Mucosa of rectum (tissue), 2 donors: Measurements from ENCODE around the gene MSI2.

ENCODE experiments used
- H3K27ac ChIP-seq, 2 donors: one replicate each; pipeline ENCODE4 v1.7.0; 2013; ENCODE audit warnings: inconsistent platforms in 2 of 2, low read depth in 2 of 2, low read length in 2 of 2
- H3K27me3 ChIP-seq, 2 donors: one replicate each; pipeline ENCODE4 v1.7.0; 2013; ENCODE audit warnings: low read length in 2 of 2; ENCODE audit not compliant: control insufficient read depth in 2 of 2, insufficient read depth in 2 of 2
- H3K36me3 ChIP-seq, 2 donors: one replicate each; pipeline ENCODE4 v1.7.0; 2013; ENCODE audit warnings: low read length in 2 of 2; ENCODE audit not compliant: control insufficient read depth in 2 of 2, insufficient read depth in 2 of 2
- H3K4me1 ChIP-seq, 2 donors: one replicate each; pipeline ENCODE4 v1.7.0; 2013; ENCODE audit warnings: low read length in 2 of 2, mild to moderate bottlenecking in 1 of 2; ENCODE audit not compliant: control insufficient read depth in 2 of 2, insufficient read depth in 2 of 2
- H3K4me3 ChIP-seq, 2 donors: one replicate each; pipeline ENCODE4 v1.7.0; 2013; ENCODE audit warnings: low read length in 2 of 2
- H3K9ac ChIP-seq, 2 donors: one replicate each; pipeline ENCODE4 v1.7.0; 2013; ENCODE audit warnings: low read length in 2 of 2, low read depth in 1 of 2, mild to moderate bottlenecking in 1 of 2
- H3K9me3 ChIP-seq, 2 donors: one replicate each; pipeline ENCODE4 v1.7.0; 2013; ENCODE audit warnings: low read length in 2 of 2; ENCODE audit not compliant: control insufficient read depth in 2 of 2
- donor health status: healthy.
- donor health status: Normal muscosa, but diverticular disease.

MSI2 gene

GRCh38 chr17:57286399-57287105 lies 30.2 kb downstream of the MSI2 start:
- Histone ChIP-seq H3K27me3 (no peaks in the 10 kb centered on the region), H3K4me1 (peaks cover 0 to 8% of the 10 kb centered on the region in 2 donors), H3K4me3 (no peak overlapping the region), H3K9me3 (no peaks in the 10 kb centered on the region), H3K36me3 (peaks cover 0 to 2% of the 10 kb centered on the region in 2 donors), H3K27ac (no peak overlapping the region), H3K9ac (no peak overlapping the region)

GRCh38 chr17:57288040-57288772 lies 31.9 kb downstream of the MSI2 start:
- Histone ChIP-seq H3K4me3 (no peak overlapping the region), H3K4me1 (peaks cover 0 to 8% of the 10 kb centered on the region in 2 donors), H3K9ac (no peak overlapping the region), H3K27me3 (no peaks in the 10 kb centered on the region), H3K27ac (peak overlapping the region in 1 of 2 donors; percentile 8), H3K9me3 (no peaks in the 10 kb centered on the region), H3K36me3 (no peaks in the 10 kb centered on the region)

- H3K4me3 ChIP-seq: no peak overlapping the region
- H3K9ac ChIP-seq: no peak overlapping the region
- no peaks in the 10 kb centered on the region for H3K9me3 ChIP-seq
- no peak overlapping the region for H3K27ac ChIP-seq
- no peaks in the 10 kb centered on the region for H3K36me3 ChIP-seq
- peaks cover 0 to 8% of the 10 kb centered on the region in 2 donors for H3K4me1 ChIP-seq
- no peaks in the 10 kb centered on the region for H3K27me3 ChIP-seq
Observed at GRCh38 chr17:57288773-57289121, 32.4 kb downstream of the MSI2 start.

- Histone ChIP-seq H3K27me3 (no peaks in the 10 kb centered on the region), H3K36me3 (peaks cover 0 to 1% of the 10 kb centered on the region in 2 donors), H3K4me3 (no peak overlapping the region), H3K9ac (no peak overlapping the region), H3K4me1 (peaks cover 2 to 8% of the 10 kb centered on the region in 2 donors), H3K27ac (no peak overlapping the region), H3K9me3 (no peaks in the 10 kb centered on the region)
Observed at GRCh38 chr17:57289130-57289529, 32.8 kb downstream of the MSI2 start.

GRCh38 chr17:57289613-57290012 lies 33.3 kb downstream of the MSI2 start:
- H3K4me1 ChIP-seq: peaks cover 2 to 10% of the 10 kb centered on the region in 2 donors
- H3K27ac ChIP-seq: no peak overlapping the region
- peaks cover 0 to 3% of the 10 kb centered on the region in 2 donors for H3K36me3 ChIP-seq
- H3K4me3 ChIP-seq: no peak overlapping the region
- H3K9ac ChIP-seq: no peak overlapping the region
- H3K9me3 ChIP-seq: no peaks in the 10 kb centered on the region
- H3K27me3 ChIP-seq: no peaks in the 10 kb centered on the region

GRCh38 chr17:57290981-57291380 lies 34.7 kb downstream of the MSI2 start:
- H3K27ac ChIP-seq: no peak overlapping the region
- H3K4me1 ChIP-seq: peaks cover 2 to 11% of the 10 kb centered on the region in 2 donors
- H3K9ac ChIP-seq: no peak overlapping the region
- H3K9me3 ChIP-seq: no peaks in the 10 kb centered on the region
- H3K27me3 ChIP-seq: no peaks in the 10 kb centered on the region
- no peak overlapping the region for H3K4me3 ChIP-seq
- peaks cover 0 to 3% of the 10 kb centered on the region in 2 donors for H3K36me3 ChIP-seq

GRCh38 chr17:57292091-57292490 lies 35.8 kb downstream of the MSI2 start:
- H3K9ac ChIP-seq: no peak overlapping the region
- H3K36me3 ChIP-seq: peaks cover 0 to 3% of the 10 kb centered on the region in 2 donors
- peaks cover 2 to 11% of the 10 kb centered on the region in 2 donors for H3K4me1 ChIP-seq
- H3K4me3 ChIP-seq: no peak overlapping the region
- no peak overlapping the region for H3K27ac ChIP-seq
- no peaks in the 10 kb centered on the region for H3K27me3 ChIP-seq
- H3K9me3 ChIP-seq: no peaks in the 10 kb centered on the region

GRCh38 chr17:57293077-57293476 lies 36.8 kb downstream of the MSI2 start:
- Histone ChIP-seq H3K27ac (no peak overlapping the region), H3K36me3 (peaks cover 0 to 3% of the 10 kb centered on the region in 2 donors), H3K9ac (no peak overlapping the region), H3K9me3 (peaks cover 0 to under 1% of the 10 kb centered on the region in 2 donors), H3K4me3 (no peak overlapping the region), H3K27me3 (no peaks in the 10 kb centered on the region), H3K4me1 (peaks cover 2 to 11% of the 10 kb centered on the region in 2 donors)

GRCh38 chr17:57294101-57294500 lies 37.8 kb downstream of the MSI2 start:
- H3K27me3 ChIP-seq: no peaks in the 10 kb centered on the region
- no peak overlapping the region for H3K27ac ChIP-seq
- H3K4me3 ChIP-seq: no peak overlapping the region
- peaks cover 3 to 4% of the 10 kb centered on the region in 2 donors for H3K36me3 ChIP-seq
- peaks cover 0 to 4% of the 10 kb centered on the region in 2 donors for H3K9me3 ChIP-seq
- H3K4me1 ChIP-seq: peaks cover 2 to 6% of the 10 kb centered on the region in 2 donors
- H3K9ac ChIP-seq: no peak overlapping the region
